CD4-positive, alpha-beta T cell (primary cell): Measurements from ENCODE around the gene CPED1. TPM values are rescaled to one million over a fixed set of nuclear protein-coding genes. Genes with fewer than 3 reads are reported as not detected.
"Not testable (repeated sequence)": the region's sequence is repeated elsewhere in the genome, so short reads cannot be mapped to it uniquely, and the experiment has no call there.

Experiments
- ATAC-seq: fragments of 200-7000 bp; cut with Tn5 transposase; one replicate; pipeline ENCODE4 v1.10.0; 2022; ENCODE audit warnings: mild to moderate bottlenecking; ENCODE audit not compliant: poor library complexity
- CTCF ChIA-PET: fragments of 350-600 bp; sonication (Branson Sonifier 250); formaldehyde crosslinking; loops from one replicate; lab custom pipeline; 2021; ENCODE audit warnings: antibody characterized with exemption, inconsistent platforms; lab: Charles Lee
- POLR2A ChIA-PET: fragments of 350-600 bp; sonication (Branson Sonifier 250); formaldehyde crosslinking; loops from one replicate; lab custom pipeline; 2021; ENCODE audit warnings: antibody characterized with exemption, inconsistent platforms; lab: Charles Lee
- DNase-seq, 14 experiments: peaks; one replicate each; pipeline ENCODE4 v3.0.0-alpha.2; 2013 to 2020; ENCODE audit warnings: mixed read lengths in 2 of 14
- H3K27ac ChIP-seq, 2 donors: one replicate each; pipeline versions ENCODE4 v1.5.1 to v1.7.0; 2013; ENCODE audit warnings: low read length in 2 of 2, low read depth in 1 of 2, mild to moderate bottlenecking in 1 of 2
- H3K27me3 ChIP-seq, 2 experiments: 1 replicate in 1 of 2; 2 replicates in 1 of 2; pipeline versions ENCODE4 v1.6.1 to v1.7.0; 2013; ENCODE audit warnings: low read length in 2 of 2, control low read depth in 1 of 2, mild to moderate bottlenecking in 1 of 2, moderate library complexity in 1 of 2; ENCODE audit not compliant: insufficient read depth in 2 of 2, control insufficient read depth in 1 of 2
- H3K36me3 ChIP-seq: one replicate; pipeline ENCODE4 v1.6.1; 2013; ENCODE audit warnings: low read length, control low read depth; ENCODE audit not compliant: insufficient read depth
- H3K4me1 ChIP-seq: one replicate; pipeline ENCODE4 v1.6.1; 2013; ENCODE audit warnings: low read length, control low read depth; ENCODE audit not compliant: insufficient read depth
- H3K4me3 ChIP-seq: one replicate; pipeline ENCODE4 v1.5.1; 2013; ENCODE audit warnings: mild to moderate bottlenecking, low read length, moderate library complexity
- H3K9me3 ChIP-seq, 2 experiments: 1 replicate in 1 of 2; 2 replicates in 1 of 2; pipeline versions ENCODE4 v1.6.1 to v1.7.0; 2013; ENCODE audit warnings: low read length in 2 of 2, mild to moderate bottlenecking in 2 of 2, control low read depth in 1 of 2, moderate library complexity in 1 of 2; ENCODE audit not compliant: control insufficient read depth in 1 of 2, insufficient read depth in 1 of 2
- H3K27ac Mint-ChIP-seq: one replicate; pipeline ENCODE4 v1.8.0; 2020; ENCODE audit warnings: mixed read lengths
- H3K27me3 Mint-ChIP-seq: one replicate; pipeline ENCODE4 v1.8.0; 2021; ENCODE audit warnings: mixed read lengths
- H3K36me3 Mint-ChIP-seq: one replicate; pipeline ENCODE4 v1.8.0; 2021; ENCODE audit warnings: low read depth, mixed read lengths
- H3K4me1 Mint-ChIP-seq: one replicate; pipeline ENCODE4 v1.8.0; 2021; ENCODE audit warnings: low read depth, mixed read lengths
- H3K4me3 Mint-ChIP-seq: one replicate; pipeline ENCODE4 v1.8.0; 2020; ENCODE audit warnings: mild to moderate bottlenecking, mixed read lengths
- H3K9me3 Mint-ChIP-seq: one replicate; pipeline ENCODE4 v1.8.0; 2020; ENCODE audit warnings: mixed read lengths
- intact Hi-C, 2 experiments: fragments of 100-400 bp; cut with DNase I in 1 of 2; cut with micrococcal nuclease in 1 of 2; formaldehyde crosslinking; loops; one replicate each; pipeline versions ENCODE4 v1.15.1 to v1.9.0; 2023 to 2025; cut with DNase I, micrococcal nuclease
- total RNA-seq, 174 experiments: library from RNA in 2 of 174; stranded (reverse) in 2 of 174; gene quantifications; one replicate each; pipeline ENCODE4 v1.2.3 and lab custom pipeline; 2021 to 2026
- TF ChIP-seq, protein P1 (sequence below): fragments of 200-600 bp; IDR thresholded peaks from one replicate; pipeline ENCODE4 v1.8.0; 2022; ENCODE audit warnings: antibody characterized with exemption, mild to moderate bottlenecking

Gene CPED1
- total RNA-seq, 2 experiments from 2014 or later: 0.08 to 0.19 TPM

DNA sequence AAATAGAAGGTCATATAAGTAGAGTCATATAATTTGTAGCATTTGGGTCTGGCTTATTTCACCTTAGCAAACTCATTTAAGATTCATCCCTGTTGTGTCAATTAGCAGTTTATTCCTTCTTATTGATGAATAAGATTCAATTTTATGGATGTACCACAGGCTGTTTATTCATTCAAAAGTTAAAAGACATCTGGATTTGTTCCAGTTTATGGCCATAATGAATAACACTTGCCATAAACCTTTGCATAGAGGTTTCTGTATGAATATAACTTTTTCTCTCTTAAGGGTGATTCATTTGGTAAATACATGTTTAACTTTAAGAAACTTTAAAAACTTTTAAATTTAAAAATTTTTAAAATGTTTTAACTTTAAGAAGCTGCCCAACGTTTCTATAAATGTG lies 66.4 kb downstream of the CPED1 start:
- H3K27me3 ChIP-seq: no peaks in the 10 kb centered on the region
- ATAC-seq: no peak
- TF ChIP-seq, protein P1, sequence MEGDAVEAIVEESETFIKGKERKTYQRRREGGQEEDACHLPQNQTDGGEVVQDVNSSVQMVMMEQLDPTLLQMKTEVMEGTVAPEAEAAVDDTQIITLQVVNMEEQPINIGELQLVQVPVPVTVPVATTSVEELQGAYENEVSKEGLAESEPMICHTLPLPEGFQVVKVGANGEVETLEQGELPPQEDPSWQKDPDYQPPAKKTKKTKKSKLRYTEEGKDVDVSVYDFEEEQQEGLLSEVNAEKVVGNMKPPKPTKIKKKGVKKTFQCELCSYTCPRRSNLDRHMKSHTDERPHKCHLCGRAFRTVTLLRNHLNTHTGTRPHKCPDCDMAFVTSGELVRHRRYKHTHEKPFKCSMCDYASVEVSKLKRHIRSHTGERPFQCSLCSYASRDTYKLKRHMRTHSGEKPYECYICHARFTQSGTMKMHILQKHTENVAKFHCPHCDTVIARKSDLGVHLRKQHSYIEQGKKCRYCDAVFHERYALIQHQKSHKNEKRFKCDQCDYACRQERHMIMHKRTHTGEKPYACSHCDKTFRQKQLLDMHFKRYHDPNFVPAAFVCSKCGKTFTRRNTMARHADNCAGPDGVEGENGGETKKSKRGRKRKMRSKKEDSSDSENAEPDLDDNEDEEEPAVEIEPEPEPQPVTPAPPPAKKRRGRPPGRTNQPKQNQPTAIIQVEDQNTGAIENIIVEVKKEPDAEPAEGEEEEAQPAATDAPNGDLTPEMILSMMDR: no peak
- H3K36me3 ChIP-seq: no peaks in the 10 kb centered on the region
- no peak overlapping the region for H3K27ac ChIP-seq
- Mint-ChIP-seq H3K4me1 (no peaks in the 10 kb centered on the region), H3K27me3 (peaks cover 5% of the 10 kb centered on the region), H3K4me3 (no peak overlapping the region), H3K27ac (no peak overlapping the region), H3K36me3 (no peaks in the 10 kb centered on the region), H3K9me3 (no peaks in the 10 kb centered on the region)
- no peak overlapping the region for H3K4me3 ChIP-seq
- CTCF ChIA-PET: interaction anchor here (0.6 kb wide), 1 partner anchor 48 kb away, joined by 4 read pairs; no protein-coding TSS in a partner anchor
- H3K9me3 ChIP-seq: no peaks in the 10 kb centered on the region
- DNase-seq: no peak
- H3K4me1 ChIP-seq: no peaks in the 10 kb centered on the region
- intact Hi-C loops: no loop called here
- POLR2A ChIA-PET: no interaction called here

DNA sequence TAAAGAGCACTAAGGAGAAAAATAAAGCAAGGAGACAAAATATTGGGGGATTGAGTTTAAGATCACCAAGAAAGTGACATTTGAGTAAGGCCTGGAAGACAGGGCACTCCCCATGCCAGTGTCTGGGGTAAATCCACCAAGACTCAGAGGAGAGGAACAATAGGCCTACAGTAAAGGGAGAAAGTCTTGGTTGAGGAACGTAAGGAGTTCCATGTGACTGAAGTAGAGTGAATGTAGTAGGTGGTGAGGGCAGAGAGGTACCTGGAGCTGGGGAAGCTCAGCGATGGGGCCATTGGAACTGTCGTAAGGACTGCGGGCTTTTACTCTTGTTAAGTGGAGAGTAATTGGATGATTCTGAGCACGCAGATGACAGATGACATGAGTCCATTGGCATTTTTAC lies 69.4 kb downstream of the CPED1 start:
- Histone ChIP-seq H3K4me1 (no peaks in the 10 kb centered on the region), H3K4me3 (no peak overlapping the region), H3K36me3 (no peaks in the 10 kb centered on the region), H3K9me3 (no peaks in the 10 kb centered on the region), H3K27me3 (no peaks in the 10 kb centered on the region), H3K27ac (no peak overlapping the region)
- Mint-ChIP-seq H3K27ac (no peak overlapping the region), H3K9me3 (no peaks in the 10 kb centered on the region), H3K4me3 (no peak overlapping the region), H3K4me1 (no peaks in the 10 kb centered on the region), H3K36me3 (no peaks in the 10 kb centered on the region), H3K27me3 (peaks cover 5% of the 10 kb centered on the region)
- DNase-seq (no peak), ATAC-seq (no peak)
- intact Hi-C loops: no loop called here
- ChIA-PET CTCF (no interaction called here), POLR2A (no interaction called here)
- TF ChIP-seq, protein P1: no peak

DNA sequence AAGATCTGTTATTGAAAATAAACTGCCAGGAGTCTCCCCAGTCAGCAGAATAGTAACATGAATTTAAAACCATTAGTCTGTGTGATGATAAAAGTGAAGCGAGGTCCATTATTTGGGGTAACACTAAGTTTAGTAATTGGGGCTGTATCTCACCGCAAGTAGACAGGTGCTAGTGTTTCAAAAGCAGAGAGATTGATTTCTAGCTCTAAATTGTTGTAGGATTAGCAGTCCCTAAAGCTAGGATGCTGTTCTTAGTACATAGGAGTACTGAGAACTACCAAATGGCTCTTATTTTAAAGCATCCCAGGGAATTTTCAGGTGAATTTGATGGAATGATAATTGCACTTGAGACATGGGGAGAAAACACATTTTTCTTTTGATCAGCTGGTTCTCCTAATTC lies 70.5 kb downstream of the CPED1 start:
- Histone ChIP-seq H3K4me3 (no peak overlapping the region), H3K27ac (no peak overlapping the region), H3K36me3 (no peaks in the 10 kb centered on the region), H3K9me3 (no peaks in the 10 kb centered on the region), H3K27me3 (no peaks in the 10 kb centered on the region), H3K4me1 (no peaks in the 10 kb centered on the region)
- ChIA-PET CTCF (no interaction called here), POLR2A (no interaction called here)
- Mint-ChIP-seq H3K9me3 (no peaks in the 10 kb centered on the region), H3K27ac (no peak overlapping the region), H3K27me3 (peaks cover 5% of the 10 kb centered on the region), H3K36me3 (no peaks in the 10 kb centered on the region), H3K4me1 (no peaks in the 10 kb centered on the region), H3K4me3 (no peak overlapping the region)
- DNase-seq: no peak
- intact Hi-C loops: no loop called here
- TF ChIP-seq, protein P1: no peak
- no peak for ATAC-seq

DNA sequence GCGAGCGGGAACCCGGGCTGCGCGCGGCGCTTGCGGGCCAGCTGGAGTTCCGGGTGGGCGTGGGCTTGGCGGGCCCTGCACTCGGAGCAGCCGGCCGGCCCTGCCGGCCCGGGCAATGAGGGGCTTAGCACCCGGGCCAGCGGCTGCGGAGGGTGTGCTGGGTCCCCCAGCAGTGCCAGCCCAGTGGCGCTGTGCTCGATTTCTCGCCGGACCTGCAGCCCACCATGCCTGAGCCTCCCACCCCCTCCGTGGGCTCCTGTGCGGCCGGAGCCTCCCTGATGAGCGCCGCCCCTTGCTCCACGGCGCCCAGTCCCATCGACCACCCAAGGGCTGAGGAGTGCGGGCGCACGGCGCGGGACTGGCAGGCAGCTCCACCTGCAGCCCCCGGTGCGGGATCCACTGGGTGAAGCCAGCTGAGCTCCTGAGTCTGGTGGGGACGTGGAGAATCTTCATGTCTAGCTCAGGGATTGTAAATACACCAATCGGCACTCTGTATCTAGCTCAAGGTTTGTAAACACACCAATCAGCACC lies 71.5 kb downstream of the CPED1 start:
- intact Hi-C loops: not testable (repeated sequence)

More for the DNA sequence above, 71.5 kb downstream of the CPED1 start:
- H3K4me1 Mint-ChIP-seq, ATAC-seq, H3K27me3 Mint-ChIP-seq, H3K9me3 ChIP-seq, H3K27me3 ChIP-seq, H3K4me1 ChIP-seq, H3K36me3 ChIP-seq, H3K9me3 Mint-ChIP-seq, POLR2A ChIA-PET, H3K4me3 ChIP-seq, DNase-seq, H3K4me3 Mint-ChIP-seq, H3K27ac ChIP-seq, H3K36me3 Mint-ChIP-seq, CTCF ChIA-PET, H3K27ac Mint-ChIP-seq: not testable (repeated sequence)
